Karpas-422 (cell line): Measurements from ENCODE around the gene NGF. TPM values are rescaled to one million over a fixed set of nuclear protein-coding genes. Genes with fewer than 3 reads are reported as not detected.

Source experiments
- DNase-seq: peaks from one replicate; pipeline ENCODE4 v3.0.0-alpha.2; 2015
- H2AFZ ChIP-seq: fragments of 200-600 bp; sonication (generic); 2 replicates; pipeline ENCODE4 v1.6.1; 2014; ENCODE audit warnings: antibody characterized with exemption, low read length, mixed read lengths
- H3K27ac ChIP-seq: fragments of 200-600 bp; sonication (generic); 2 replicates; pipeline ENCODE4 v1.5.1; 2014; ENCODE audit warnings: mild to moderate bottlenecking, low read length, moderate library complexity
- H3K27me3 ChIP-seq: fragments of 200-600 bp; sonication (generic); 2 replicates; pipeline ENCODE4 v1.6.1; 2014; ENCODE audit warnings: low read length, mixed read lengths
- H3K36me3 ChIP-seq: fragments of 200-600 bp; sonication (generic); 2 replicates; pipeline ENCODE4 v1.6.1; 2014; ENCODE audit warnings: low read length, mixed read lengths; ENCODE audit not compliant: insufficient read depth
- H3K4me1 ChIP-seq: fragments of 200-600 bp; sonication (generic); 2 replicates; pipeline ENCODE4 v1.6.1; 2014; ENCODE audit warnings: mild to moderate bottlenecking, low read length, mixed read lengths
- H3K4me2 ChIP-seq: fragments of 200-600 bp; sonication (generic); 2 replicates; pipeline ENCODE4 v1.6.1; 2014; ENCODE audit warnings: low read length, low read depth, mild to moderate bottlenecking; ENCODE audit not compliant: poor library complexity, severe bottlenecking
- H3K4me3 ChIP-seq: fragments of 200-600 bp; sonication (generic); 2 replicates; pipeline ENCODE4 v1.5.1; 2014; ENCODE audit warnings: mild to moderate bottlenecking, antibody characterized with exemption, low read length, mixed read lengths
- H3K79me2 ChIP-seq: fragments of 200-600 bp; sonication (generic); 2 replicates; pipeline ENCODE4 v1.6.1; 2014; ENCODE audit warnings: mild to moderate bottlenecking, low read length, mixed read lengths
- H3K9ac ChIP-seq: fragments of 200-600 bp; sonication (generic); 2 replicates; pipeline ENCODE4 v1.6.0; 2014; ENCODE audit warnings: low read length
- H3K9me2 ChIP-seq: fragments of 200-600 bp; sonication (generic), shearing (Covaris generic); replicated peaks from 2 replicates; pipeline ENCODE4 v1.6.0; 2014; ENCODE audit warnings: mild to moderate bottlenecking, low read length, moderate library complexity; ENCODE audit not compliant: insufficient read depth
- H3K9me3 ChIP-seq: fragments of 300-700, 200-600 bp; sonication (generic); 2 replicates; pipeline ENCODE4 v1.6.1; 2014; ENCODE audit warnings: low read length, mixed read lengths
- H4K20me1 ChIP-seq: fragments of 200-600 bp; sonication (generic); 2 replicates; pipeline ENCODE4 v1.6.1; 2014; ENCODE audit warnings: mild to moderate bottlenecking, antibody characterized with exemption, low read length, low read depth; ENCODE audit not compliant: insufficient read depth
- total RNA-seq: library from RNA; depleted of rRNA; stranded (reverse); fragments of >200 nt; shearing (Covaris generic); gene quantifications from 2 replicates; pipeline ENCODE4 v1.2.3, GENCODE V29; 2014; ENCODE audit warnings: low replicate concordance

NGF gene
- total RNA-seq, 1 experiment from 2014 or later: not detected

DNA sequence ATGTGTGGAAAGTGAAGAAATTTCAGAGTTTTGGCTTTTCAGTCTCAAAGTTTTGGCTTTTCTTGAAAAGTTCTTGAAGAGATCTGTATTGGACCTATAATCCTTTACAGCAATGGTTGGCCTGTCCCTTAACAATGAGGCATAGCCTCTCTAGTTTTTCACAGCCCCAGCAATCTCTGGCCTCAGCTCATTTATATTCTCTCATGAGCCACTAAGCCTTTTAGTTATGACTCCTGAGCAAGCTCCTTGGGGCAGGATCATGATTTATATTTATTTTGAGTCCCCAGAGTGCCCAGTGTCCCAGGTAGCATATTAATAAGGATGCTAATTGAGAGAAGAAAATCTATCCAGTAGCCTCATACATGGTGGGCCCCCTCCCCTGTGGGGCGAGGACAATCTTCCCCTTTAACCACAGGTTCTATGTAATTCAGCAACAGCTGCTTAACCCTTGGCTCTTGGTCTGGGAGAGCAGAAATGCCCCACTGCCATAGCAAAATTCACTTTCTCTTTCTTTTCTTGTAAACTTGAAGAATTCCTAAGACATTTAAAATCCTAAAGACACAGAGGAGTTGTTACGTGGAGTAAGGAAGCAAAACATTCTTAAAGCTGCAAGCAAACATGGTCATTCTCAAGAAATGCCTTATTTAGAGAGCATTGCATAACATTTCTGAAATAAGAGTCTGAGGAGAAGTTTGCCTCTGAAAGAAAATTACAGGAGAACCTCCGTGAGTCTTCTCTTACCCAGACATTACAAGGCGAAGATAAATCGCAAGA lies 6.3 kb downstream of the NGF start:
- H4K20me1 ChIP-seq: no peaks in the 10 kb centered on the region
- H3K36me3 ChIP-seq: no peaks in the 10 kb centered on the region
- H3K4me3 ChIP-seq: no peak overlapping the region
- no peak overlapping the region for H3K4me2 ChIP-seq
- H3K9me2 ChIP-seq: no peaks in the 10 kb centered on the region
- no peak for DNase-seq
- H2AFZ ChIP-seq: no peak overlapping the region
- no peaks in the 10 kb centered on the region for H3K27me3 ChIP-seq
- H3K9ac ChIP-seq: no peak overlapping the region
- H3K27ac ChIP-seq: no peak overlapping the region
- H3K4me1 ChIP-seq: no peaks in the 10 kb centered on the region
- no peaks in the 10 kb centered on the region for H3K9me3 ChIP-seq
- H3K79me2 ChIP-seq: no peaks in the 10 kb centered on the region

DNA sequence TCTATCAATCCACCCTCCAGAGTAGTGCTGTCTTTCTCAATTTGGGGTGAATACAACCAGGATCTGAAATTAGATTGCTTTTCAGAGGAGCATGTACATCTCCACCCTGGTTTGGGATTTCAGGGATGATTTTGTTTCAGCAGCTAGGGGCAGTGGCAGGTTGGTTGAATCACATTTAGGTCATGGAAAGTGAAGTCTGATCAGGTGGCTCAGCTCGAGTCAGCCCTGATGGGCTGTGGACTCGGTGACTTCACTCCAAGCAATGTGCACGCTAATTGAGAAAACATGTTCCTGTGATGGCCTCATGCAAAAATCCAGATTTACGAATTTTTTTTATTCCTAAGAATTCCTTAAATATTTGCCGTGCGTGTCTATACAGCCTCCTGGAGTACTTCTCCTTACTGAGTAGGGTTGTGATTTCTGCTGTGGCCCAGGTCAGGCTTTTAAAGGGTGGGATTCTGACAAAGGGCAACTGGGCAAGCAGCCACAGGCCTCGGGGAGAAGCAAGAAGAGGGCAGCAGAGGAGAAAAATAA lies 7.5 kb downstream of the NGF start:
- no peak overlapping the region for H2AFZ ChIP-seq
- H3K27ac ChIP-seq: no peak overlapping the region
- H3K9ac ChIP-seq: no peak overlapping the region
- no peaks in the 10 kb centered on the region for H3K9me3 ChIP-seq
- no peaks in the 10 kb centered on the region for H3K27me3 ChIP-seq
- no peaks in the 10 kb centered on the region for H3K9me2 ChIP-seq
- H3K4me1 ChIP-seq: no peaks in the 10 kb centered on the region
- no peaks in the 10 kb centered on the region for H4K20me1 ChIP-seq
- H3K4me3 ChIP-seq: no peak overlapping the region
- H3K4me2 ChIP-seq: no peak overlapping the region
- no peak for DNase-seq
- no peaks in the 10 kb centered on the region for H3K79me2 ChIP-seq
- no peaks in the 10 kb centered on the region for H3K36me3 ChIP-seq

DNA sequence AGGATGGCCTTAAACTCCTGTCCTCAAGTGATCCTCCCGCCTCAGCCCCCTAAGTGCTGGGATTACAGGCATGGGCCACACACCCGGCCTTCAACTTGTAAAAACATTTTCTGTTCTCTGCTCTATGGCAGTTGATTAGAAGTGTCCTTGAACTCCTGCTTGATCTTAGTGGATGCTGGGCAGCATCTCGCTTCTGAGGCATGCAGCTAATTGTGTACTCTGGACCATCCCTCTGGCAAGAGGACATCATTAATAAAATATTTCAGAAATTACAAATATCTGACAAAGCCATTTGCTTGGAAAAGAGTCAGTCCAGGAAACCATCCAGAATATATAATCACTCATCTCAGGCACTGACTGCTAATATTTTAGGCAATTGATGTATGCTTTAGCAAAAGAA lies 8.1 kb downstream of the NGF start:
- no peaks in the 10 kb centered on the region for H3K9me3 ChIP-seq
- H3K4me3 ChIP-seq: no peak overlapping the region
- no peak for DNase-seq
- H3K27ac ChIP-seq: no peak overlapping the region
- H3K4me2 ChIP-seq: no peak overlapping the region
- H3K4me1 ChIP-seq: no peaks in the 10 kb centered on the region
- H2AFZ ChIP-seq: no peak overlapping the region
- H3K9ac ChIP-seq: no peak overlapping the region
- no peaks in the 10 kb centered on the region for H3K36me3 ChIP-seq
- H3K79me2 ChIP-seq: no peaks in the 10 kb centered on the region
- no peaks in the 10 kb centered on the region for H4K20me1 ChIP-seq
- no peaks in the 10 kb centered on the region for H3K9me2 ChIP-seq
- H3K27me3 ChIP-seq: no peaks in the 10 kb centered on the region

DNA sequence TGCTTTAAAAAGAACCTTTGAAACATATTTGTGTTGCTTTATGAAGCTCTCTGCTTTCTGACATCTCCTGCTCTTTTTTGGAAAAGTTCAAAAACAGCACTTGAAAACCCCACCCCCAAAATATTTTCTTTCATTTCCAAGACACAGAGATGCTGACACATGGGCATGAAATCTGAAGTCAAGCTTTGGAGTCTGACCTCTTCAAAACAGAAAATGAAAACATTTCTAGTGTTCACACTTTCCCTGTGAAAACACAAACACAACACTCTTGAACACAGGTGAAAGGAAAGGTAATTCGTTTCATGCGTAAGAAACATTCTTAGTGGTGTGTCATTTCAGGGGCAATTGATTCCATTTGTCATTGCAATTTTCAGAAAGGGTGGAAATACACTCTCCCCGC lies 10.8 kb downstream of the NGF start:
- no peaks in the 10 kb centered on the region for H3K27me3 ChIP-seq
- H3K4me3 ChIP-seq: no peak overlapping the region
- H3K9me3 ChIP-seq: no peaks in the 10 kb centered on the region
- no peaks in the 10 kb centered on the region for H3K9me2 ChIP-seq
- no peaks in the 10 kb centered on the region for H4K20me1 ChIP-seq
- H3K79me2 ChIP-seq: no peaks in the 10 kb centered on the region
- no peak overlapping the region for H3K27ac ChIP-seq
- H3K9ac ChIP-seq: no peak overlapping the region
- H3K4me1 ChIP-seq: no peaks in the 10 kb centered on the region
- H3K36me3 ChIP-seq: no peaks in the 10 kb centered on the region
- no peak overlapping the region for H3K4me2 ChIP-seq
- DNase-seq: no peak
- H2AFZ ChIP-seq: no peak overlapping the region

DNA sequence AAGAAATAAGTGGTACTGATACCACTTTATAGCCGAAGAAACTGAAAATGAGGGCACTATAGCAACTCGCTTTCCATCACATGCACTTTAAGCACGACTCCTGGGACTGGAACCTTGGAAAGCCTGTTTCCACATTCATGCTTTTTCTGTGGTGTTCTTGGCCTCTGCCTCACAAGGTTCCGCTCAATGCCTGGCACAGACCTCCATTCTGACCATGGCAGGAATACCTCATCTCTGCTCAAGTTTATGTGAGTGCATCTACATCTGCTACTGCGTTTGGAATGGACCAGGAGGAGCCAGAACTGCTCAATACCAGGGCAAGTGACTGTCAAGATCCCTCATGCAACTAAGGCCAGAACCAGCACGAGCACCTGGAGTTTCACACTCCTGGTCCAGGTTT lies 11.6 kb downstream of the NGF start:
- Histone ChIP-seq H3K4me3 (no peak overlapping the region), H3K4me1 (no peaks in the 10 kb centered on the region), H3K27ac (no peak overlapping the region), H3K9me2 (no peaks in the 10 kb centered on the region), H3K9me3 (no peaks in the 10 kb centered on the region), H3K9ac (no peak overlapping the region), H2AFZ (no peak overlapping the region), H3K27me3 (no peaks in the 10 kb centered on the region), H3K36me3 (no peaks in the 10 kb centered on the region), H4K20me1 (no peaks in the 10 kb centered on the region), H3K79me2 (no peaks in the 10 kb centered on the region), H3K4me2 (no peak overlapping the region)
- DNase-seq: no peak

DNA sequence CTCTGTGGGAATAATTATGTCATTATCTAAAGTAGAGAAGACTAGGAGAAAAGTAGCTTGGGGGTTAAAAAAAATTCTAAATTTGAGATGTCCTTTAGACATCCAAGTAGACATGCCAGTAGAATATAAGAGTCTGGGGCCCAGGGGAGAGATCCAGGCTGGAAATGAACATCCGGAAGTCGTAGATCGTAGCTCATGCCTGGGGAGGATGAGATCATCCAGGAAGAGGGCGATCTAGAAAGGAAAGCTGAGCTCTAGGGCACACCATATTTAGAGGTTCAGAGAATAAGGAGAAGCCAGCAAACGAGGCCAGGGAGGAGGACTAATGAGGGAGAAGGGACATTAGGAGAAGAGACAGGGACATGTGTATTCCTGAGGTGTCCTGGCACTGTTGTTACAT lies 12.2 kb downstream of the NGF start:
- H3K79me2 ChIP-seq: no peaks in the 10 kb centered on the region
- H4K20me1 ChIP-seq: no peaks in the 10 kb centered on the region
- H3K4me1 ChIP-seq: no peaks in the 10 kb centered on the region
- H3K9me2 ChIP-seq: no peaks in the 10 kb centered on the region
- H3K27me3 ChIP-seq: no peaks in the 10 kb centered on the region
- no peak for DNase-seq
- no peaks in the 10 kb centered on the region for H3K9me3 ChIP-seq
- no peak overlapping the region for H2AFZ ChIP-seq
- no peak overlapping the region for H3K4me2 ChIP-seq
- H3K27ac ChIP-seq: no peak overlapping the region
- H3K36me3 ChIP-seq: no peaks in the 10 kb centered on the region
- no peak overlapping the region for H3K4me3 ChIP-seq
- H3K9ac ChIP-seq: no peak overlapping the region

DNA sequence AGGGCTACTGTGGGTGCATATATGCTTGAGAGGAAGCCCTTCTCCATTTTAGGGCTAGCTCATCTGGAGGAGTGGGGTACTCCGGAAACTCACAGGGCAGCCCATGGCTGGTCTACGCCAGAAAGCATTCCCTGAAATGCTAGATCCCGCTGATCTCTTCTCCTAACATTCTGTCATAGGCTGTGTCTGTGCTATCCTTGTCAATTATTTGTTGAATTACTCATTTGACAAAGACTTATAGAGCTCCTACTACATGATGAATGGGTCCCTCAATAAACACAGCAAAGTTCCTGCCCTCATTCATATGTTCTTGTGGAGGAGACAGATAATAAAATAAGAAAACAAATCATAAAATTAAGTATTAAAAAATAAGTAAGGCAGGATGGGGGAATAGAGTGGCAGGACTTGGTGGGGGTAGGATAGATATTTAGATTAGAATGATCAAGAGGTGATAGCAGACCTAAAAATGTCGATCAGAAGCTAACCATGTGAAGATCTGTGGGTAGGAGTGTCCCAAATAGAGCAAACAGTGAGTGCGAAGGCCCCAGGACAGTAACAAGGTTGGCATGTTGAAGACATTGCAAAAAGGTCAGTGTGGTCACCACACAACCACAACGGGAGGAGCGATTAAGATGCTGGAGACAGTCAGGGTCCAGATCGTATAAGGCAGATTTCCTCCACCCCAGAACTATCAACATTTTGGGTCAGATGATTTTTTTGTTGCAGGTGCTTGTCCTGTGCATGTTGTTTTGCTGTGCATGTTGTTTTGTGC lies 13.2 kb downstream of the NGF start:
- no peaks in the 10 kb centered on the region for H3K9me3 ChIP-seq
- H3K36me3 ChIP-seq: no peaks in the 10 kb centered on the region

DNA sequence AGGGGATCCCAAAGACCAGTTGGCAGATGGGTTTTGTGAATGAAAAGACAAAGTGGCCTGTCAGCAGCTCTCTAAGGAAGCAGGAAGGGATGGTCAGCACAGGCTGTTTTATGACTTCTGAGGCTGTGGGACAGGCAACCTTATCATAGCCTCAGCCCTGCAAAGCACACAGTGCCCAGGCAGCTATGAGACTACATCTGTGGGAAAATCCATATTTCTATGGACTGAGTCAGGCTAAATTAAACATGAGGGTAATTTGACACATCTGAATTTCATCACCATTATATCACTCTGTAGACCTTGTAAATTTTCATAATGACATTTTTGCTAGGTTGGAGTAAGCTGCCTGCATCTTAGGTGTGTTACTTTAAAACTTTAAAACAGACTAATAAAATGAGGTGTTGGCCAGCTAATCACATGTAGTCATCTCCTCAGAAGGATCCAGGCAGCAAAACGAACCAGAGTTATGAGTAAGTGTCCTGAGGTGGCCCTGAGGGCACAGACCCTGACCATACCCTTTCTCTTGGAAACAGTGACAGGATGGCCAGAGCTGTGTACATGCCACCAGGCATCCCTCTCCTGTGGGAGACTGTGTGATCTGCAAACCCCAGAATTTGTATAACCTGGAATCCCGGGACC lies 14.6 kb downstream of the NGF start:
- Histone ChIP-seq H3K9me3 (no peaks in the 10 kb centered on the region), H3K4me2 (no peak overlapping the region), H3K27ac (no peak overlapping the region), H3K27me3 (no peaks in the 10 kb centered on the region), H3K9me2 (no peaks in the 10 kb centered on the region), H3K4me1 (no peaks in the 10 kb centered on the region), H3K9ac (no peak overlapping the region), H3K4me3 (no peak overlapping the region), H2AFZ (no peak overlapping the region), H3K36me3 (no peaks in the 10 kb centered on the region), H3K79me2 (no peaks in the 10 kb centered on the region), H4K20me1 (no peaks in the 10 kb centered on the region)
- no peak for DNase-seq

More for the DNA sequence above, 13.2 kb downstream of the NGF start:
- no peak overlapping the region for H3K9ac ChIP-seq
- no peak overlapping the region for H2AFZ ChIP-seq
- H3K4me1 ChIP-seq: no peaks in the 10 kb centered on the region
- no peak for DNase-seq
- no peaks in the 10 kb centered on the region for H3K9me2 ChIP-seq
- no peak overlapping the region for H3K4me2 ChIP-seq
- no peak overlapping the region for H3K4me3 ChIP-seq
- no peak overlapping the region for H3K27ac ChIP-seq
- H3K27me3 ChIP-seq: no peaks in the 10 kb centered on the region
- no peaks in the 10 kb centered on the region for H4K20me1 ChIP-seq
- H3K79me2 ChIP-seq: no peaks in the 10 kb centered on the region
